HG03045 (cell line): ENCODE results near the gene ANKH.
"Not testable (repeated sequence)": the region's sequence is repeated elsewhere in the genome, so short reads cannot be mapped to it uniquely, and the experiment has no call there.

Source experiments
- ATAC-seq: cut with Tn5 transposase; IDR thresholded peaks from one replicate; pipeline ENCODE4 v1.9.1; 2021; ENCODE audit warnings: mild to moderate bottlenecking, moderate library complexity; ENCODE audit not compliant: unreplicated experiment

The ANKH gene

DNA sequence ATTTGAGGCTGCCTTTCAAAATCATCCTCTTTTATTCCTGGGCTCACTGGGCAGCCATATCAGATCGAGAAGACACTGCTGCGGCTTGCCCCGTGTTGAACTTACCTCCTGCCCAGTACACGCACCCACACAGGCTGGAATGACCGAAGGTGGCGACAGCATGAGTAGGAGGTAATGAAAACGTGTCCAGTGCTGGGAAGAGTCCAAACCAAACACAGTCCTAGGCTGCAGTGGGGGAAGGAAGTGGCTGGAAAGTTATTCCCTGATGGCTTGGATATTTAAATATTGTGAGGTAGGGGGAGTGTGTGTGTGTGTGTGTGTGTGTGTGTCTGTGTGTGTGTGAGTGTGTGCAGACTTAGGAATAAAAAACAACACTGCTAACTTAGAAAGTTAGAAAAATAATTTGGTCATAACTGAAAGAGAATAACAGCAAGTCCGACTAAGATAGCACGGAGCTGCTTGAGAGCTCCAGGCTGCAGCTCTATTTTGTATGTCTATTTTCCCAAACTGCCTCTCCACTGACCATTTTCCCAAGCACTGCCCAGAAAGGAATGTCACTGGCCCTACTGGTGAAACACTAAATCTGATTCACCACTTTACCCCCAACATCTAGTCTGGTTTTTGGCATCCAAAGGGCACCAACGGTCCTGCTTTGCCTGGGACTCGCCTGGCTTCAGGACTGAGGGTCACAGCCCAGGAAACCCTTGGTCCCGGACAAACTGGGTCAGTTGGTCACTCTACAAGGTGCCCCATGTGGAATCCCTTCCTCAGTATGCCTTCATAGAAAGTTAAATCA lies 41.2 kb downstream of the ANKH start:
- ATAC-seq: no peak

DNA sequence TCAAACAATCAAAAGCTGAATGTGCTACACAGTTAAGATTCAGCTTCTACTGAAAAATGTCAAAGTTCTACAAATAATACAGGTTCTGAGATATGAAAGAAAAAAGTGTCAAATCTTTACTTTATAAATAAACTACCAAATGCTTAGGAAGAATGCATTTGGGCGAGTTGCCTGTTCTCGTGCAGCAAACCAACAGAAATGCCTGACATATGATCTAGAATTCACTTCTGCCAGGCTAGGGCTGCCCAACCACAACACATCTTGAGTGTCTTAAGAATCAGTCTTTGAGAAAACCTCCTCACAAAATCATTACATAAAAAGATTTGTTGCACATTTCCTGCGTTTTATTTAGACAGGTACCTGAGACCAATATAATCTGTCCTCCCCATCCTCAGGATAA lies 42.2 kb downstream of the ANKH start:
- ATAC-seq: no peak

DNA sequence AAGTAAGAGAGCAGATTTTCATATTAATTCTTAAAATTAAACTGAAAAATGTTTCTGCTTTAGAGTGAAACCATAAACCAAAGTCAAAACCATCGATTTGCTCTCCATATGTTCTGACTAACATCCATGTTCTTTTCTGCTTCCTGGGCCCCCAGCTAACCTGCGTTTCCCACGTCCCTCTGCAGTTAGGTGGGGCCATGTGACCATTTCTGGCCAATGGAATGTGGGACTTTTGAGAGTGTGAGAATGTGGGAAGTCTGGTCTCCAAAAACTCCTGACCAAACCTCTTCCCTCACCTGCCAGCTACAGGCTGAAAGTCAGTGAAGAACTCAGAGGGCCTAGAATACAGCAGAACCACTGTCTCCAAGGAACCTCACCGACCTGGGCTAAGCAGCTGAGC lies 44.9 kb downstream of the ANKH start:
- no peak for ATAC-seq

DNA sequence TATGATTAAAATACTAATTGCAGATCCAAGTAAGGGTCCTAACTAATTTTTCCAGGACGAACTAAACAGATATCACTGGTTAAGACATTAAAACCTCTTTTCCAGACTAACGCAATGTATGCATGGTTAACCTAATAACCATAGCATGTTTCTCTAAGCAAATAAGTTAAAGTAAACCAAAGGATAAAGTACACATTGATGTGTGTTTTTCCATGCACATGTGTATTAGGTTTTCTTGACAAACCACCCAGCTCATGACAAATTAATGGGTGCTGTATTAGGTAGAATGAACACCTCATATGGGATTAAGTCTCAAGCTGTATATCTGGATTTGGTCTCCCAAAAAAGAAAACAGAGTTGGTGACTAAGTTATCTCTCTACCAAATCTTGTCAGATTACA lies 45.6 kb downstream of the ANKH start:
- ATAC-seq: no peak

DNA sequence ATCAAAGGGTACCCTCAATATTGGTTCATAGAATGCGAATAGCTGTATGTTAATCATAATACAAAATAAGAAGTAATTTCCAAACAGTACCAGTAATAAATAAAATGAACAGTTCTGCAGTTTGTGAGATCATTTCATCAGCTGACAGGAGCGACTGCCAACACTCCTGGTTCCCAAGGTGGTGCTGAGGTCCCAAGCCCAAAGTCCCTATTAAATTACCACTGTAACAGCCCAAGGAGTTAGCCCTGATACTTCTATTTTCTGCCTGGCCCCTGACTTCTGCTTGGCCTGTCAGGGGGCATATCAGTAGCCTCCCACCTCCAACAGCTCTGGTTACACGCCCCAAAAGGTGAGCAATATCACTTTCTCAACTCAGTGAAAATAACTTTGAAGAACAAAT lies 47.1 kb downstream of the ANKH start:
- no peak for ATAC-seq

DNA sequence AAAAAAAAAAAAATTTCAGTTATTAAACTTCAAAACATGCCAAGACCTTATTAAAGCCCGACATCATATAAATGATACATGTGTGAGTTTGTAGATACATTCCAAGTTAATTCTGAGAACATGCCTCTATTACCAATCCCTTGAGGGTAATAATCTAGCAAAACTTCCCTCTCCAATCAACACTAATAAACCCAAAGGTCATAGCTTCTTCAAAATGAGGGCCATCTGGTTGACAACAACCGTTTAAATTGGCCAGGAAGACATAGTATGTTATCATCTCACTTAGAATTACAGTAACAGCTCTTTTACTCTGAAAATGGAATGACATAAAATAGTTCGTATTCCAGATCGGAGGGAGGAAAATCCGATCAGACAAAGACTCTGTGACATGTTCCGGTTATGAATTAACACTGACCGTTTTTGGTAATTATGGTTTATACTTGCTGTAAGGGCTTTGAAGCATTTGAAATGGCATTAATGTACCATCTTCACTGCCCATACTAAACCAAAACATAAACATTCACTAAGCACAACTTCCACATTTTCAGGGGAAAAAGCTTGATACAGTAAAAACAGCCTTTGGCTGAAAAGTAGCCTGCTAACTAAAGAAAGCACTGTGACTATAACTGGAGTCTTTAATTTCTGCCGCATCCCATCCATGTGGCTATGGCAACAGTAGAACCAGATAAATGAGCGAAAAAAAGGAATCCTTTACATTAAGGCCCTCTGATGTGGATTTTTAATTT lies 50.3 kb downstream of the ANKH start:
- no peak for ATAC-seq

DNA sequence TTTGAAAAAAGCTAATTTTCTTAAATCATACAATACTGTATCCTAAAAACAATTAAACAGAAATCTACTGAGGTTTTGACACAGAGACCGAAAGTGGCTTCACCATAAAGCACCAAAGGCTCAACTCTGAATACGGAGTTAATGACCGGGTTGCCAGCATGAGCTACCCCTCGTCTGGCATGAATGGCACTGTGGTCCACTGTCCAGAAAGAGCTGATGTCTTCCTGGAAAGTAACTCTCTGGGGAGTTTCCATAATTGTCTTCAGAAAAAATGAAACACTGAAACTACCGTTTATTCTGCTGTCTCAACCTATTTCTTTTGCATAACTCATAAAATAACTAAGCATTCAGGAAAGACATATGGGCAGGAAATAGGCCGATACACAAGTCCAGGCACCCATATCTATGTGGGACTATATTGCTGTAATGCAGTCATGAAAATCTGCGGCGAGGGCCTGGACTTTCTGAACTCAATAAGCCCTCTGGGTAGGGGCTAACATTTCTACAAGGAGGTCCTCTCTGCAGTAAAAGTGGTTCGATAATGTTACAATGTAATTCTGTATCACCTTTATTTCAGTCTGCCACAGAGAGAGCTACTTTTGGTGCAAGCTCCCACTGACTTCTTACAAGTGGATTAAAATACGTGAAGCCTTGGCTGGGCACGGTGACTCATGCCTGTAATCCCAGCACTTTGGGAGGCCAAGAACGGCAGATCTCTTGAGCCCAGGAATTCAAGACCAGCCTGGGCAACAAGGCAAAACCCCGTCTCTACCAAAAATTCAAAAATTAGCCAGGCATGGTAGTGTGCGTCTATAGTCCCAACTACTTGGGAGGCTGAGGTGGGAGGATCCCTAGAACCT lies 52.4 kb downstream of the ANKH start:
- ATAC-seq: no peak

DNA sequence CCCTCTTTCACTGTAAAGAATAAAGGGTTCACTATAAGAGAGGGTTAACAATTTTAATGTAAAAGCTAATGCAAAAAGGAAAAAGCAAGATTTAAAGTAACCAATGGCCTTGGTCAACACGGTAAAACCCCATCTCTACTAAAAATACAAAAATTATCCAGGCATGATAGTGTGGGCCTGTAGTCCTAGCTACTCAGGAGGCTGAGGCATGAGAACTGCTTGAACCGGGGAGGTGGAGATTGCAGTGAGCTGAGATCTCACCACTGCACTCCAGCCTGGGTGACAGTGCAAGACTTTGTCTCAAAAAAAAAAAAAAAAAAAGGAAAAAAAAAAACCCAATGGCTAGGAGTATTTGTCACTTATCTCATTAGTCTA lies 53.8 kb downstream of the ANKH start:
- ATAC-seq: not testable (repeated sequence)

DNA sequence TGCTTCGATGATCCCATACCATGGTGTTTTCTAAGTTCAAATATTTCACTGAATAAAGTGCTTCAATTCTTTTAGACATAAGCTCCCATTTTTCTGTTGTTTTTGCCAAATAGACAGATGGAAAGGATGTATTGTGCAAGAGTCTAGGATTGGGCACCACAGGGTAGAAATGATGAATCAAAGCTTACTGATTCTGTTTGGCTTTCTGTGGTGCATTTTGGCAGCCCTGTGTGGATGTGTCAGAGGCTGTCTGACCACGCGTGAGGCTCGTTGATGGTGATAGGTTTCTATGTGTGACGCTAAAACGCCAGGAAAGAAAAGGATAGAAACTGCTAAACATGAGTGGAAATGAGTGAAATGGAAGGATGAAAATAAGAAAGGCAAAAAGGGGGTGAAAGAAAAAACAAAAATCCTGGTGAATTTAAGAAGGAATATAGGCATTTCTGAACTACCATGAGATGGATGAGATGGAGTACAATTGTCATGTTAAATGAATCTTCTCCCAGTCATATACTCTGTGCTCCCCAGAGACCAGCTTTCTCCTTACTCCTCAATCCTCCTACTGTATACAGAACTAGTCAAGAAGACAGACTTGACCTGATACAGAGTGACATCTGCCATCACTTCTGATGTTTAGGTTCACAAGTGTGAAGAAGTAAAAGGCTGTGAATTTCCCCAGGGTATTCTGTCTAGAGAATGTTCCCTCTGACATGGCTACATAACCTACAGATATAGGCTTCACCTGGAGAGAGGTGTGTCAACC lies 54.4 kb downstream of the ANKH start:
- no peak for ATAC-seq

DNA sequence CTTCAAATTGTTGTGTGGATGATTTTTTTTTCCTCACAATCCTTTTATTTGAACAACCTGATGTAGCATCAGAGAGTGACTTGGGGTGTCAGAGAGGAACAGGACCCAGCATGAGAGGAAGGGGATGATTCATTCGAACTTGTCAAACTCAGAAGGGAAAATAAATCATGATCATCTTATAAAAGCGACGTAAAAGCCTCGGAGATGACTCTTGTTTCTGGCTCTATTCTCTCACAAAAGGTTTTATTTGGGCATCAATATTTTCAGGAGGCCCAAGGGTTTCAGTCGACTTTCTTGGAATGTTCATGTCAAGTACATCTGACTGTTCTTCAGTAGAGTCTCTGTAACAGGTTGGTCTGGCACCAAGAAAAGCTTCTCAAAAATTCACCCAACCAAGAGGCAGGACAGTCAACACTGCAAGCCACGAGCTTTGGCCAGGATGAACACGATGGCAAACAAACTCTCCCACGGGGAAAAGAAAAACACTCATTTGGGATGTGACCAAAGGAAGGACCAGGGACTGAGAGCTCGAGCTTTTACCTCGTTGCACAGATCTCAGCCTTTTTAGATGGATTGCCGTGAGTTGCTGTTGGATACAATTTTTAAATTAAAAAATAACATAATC lies 55.1 kb downstream of the ANKH start:
- no peak for ATAC-seq

DNA sequence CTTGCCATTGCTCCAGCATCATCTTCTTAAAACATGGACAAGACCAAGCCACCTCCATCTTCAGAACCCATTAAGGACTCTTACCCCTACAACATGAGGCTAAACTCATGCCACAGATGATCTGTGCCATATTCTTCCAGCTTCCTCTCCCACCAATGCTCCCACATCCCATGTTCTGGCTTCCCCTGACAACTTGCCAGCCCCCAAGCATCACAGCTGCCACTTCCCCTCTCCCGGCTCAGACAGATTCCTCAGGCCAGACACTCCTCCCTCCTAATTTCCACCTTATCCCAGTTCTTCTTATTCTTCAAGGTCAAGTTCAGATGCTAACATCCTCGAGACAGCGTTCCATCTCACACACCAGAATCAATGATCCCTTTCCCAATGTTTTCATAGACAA lies 57.8 kb downstream of the ANKH start:
- ATAC-seq: no peak

DNA sequence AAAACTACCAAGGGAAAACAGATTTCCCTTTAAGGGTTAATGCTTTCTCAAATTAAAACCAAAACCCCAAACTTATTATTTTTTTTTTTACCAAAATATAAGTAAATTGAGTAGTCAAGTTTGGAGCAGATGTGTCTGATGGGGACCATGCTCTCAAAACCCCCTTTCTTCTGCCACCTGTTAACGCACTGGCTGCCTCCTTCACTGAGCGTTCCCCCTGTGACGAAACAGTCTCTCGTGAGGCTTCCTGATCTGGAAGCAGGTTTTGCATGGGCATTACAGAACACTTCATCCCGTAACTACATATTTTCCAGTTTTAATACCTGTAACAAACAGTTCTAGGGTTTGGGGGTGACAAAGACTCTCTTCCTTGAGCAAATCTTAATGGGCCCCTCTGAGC lies 59.4 kb downstream of the ANKH start:
- ATAC-seq: no peak

DNA sequence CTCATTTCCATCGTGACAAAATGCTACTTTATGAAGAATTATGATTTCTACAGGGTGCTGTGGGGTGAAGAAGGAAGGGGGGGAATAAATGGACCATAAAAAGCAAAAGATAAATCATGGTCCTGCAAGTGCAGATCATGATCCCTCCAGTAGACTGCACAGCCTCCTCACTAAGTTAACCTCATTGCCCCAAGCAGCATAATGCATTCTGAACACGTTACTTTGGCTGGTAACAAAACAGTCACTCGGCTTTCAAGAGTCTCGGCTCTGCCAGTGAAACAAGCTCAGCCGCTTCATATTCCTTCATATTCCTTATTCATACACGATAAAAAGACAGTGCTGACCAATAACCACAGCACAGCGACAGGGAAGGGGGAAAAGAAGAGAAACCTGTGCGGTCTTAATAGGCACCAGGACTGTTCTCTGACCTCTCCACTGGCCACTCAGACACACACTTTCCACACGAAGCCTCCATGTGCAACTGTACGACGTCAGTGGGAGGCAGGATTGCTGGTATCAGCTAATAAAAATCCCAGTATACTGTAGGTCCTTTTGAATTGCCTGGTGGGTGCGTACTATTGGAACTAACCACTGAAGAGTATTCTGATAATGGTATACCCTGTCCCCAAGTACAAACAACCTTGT lies 60.5 kb downstream of the ANKH start:
- no peak for ATAC-seq

DNA sequence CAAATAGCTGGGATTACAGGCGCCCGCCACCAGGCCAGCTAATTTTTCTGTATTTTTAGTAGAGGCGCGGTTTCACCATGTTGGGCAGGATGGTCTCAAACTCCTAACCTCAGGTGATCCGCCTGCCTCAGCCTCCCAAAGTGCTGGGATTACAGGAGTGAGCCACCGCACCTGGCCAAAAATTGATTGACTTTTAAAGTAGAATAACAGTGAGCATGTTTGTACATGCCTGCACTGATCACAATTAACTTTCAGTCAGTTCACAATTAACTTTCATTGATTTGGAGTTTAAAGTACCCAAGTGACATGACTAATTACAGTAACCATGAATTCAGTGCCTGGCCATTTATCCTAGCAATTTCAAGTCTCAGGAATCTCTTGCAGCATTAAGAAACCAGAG lies 61.3 kb downstream of the ANKH start:
- no peak for ATAC-seq

DNA sequence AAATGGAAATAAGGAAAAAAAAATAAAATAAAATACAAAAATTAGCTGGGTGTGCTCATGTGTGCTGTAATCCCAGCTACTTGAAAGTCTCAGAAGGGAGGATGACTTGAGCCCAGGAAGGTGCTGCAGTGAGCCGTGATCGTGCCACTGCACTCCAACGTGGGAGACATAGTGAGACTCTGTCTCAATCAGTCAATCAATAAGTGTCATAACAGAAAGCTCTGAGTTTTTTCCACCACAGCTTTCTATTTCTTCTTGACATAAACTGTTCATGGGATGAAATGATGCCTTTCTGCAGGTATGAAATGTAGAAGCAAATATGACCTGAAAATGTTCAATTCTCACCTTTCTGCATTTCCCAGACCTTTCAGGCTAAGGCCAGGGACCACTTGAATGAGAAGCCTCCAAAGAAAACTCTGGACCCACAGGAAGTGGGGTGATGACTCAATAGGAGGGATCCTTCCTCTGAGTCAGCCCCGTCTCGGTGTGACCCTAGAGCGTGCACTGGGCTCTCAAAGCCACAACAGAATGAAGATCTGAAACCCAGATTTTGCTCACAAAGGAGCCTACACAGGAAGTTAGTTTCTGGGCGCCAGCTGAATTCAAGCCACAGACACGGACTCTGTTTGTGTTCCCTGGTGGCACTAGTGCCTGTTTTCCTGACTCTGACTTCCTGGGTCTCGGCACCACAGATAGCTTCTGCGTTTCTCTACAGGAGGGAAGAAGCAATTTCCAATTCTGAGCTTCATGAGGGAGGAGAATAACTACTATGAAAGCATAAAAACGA lies 62.0 kb downstream of the ANKH start:
- ATAC-seq: peak; percentile 98

DNA sequence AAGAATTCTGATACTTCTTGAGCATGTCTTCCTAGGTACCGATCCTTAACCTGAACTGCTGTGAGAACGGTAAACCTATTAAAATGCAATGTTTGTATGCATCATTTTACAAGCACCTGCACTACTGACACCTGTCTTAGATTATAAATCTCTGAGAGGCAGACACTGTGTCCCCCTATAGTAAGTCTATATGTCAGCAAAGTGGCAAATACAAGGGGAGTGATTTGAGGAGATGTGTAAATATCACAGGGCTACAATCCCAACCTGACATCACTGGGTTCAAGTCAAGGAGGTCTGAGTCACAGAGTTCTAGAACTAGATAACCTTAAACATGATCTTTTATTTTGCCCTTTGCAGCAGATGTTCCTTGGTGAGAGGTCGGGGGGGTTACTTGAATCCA lies 64.1 kb downstream of the ANKH start:
- ATAC-seq: no peak

DNA sequence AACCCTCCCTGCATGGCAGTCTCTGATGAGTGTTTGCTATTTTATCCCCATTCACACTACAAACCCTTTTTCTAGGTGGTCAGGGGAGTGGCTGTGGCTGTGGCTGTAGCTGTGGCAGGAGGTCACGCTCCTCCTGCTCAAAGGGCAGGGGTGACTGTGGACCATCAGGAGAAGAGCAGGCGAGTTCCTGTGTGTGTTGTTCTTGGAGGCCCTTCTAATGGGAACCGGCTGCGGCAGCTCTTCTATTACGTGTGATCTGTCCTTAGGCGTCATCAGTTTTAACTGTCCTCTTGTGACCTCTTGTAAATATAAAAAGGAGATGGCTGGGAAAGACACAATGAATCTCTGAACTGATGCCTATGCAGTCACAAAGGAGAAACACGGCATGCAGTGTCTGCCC lies 65.1 kb downstream of the ANKH start:
- ATAC-seq: no peak

DNA sequence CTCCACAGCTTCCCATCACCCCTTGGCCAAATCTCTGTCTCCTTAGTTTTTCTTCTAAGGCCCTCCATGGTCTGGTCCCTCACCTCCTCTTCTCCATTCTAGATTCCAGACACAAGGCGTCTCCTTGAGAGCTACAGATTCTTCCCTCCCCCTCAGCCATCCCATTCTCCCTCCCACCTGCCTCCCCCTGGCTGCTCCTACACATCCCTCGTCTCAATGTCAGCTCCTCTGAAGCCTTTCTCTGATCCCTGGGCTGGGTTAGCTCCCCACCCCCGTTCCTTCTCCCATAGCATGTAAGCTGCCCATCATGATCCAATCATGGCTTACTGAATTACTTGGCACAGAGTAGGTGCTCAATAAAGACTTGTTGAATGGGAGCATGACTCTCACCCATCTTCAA lies 69.0 kb downstream of the ANKH start:
- ATAC-seq: no peak

DNA sequence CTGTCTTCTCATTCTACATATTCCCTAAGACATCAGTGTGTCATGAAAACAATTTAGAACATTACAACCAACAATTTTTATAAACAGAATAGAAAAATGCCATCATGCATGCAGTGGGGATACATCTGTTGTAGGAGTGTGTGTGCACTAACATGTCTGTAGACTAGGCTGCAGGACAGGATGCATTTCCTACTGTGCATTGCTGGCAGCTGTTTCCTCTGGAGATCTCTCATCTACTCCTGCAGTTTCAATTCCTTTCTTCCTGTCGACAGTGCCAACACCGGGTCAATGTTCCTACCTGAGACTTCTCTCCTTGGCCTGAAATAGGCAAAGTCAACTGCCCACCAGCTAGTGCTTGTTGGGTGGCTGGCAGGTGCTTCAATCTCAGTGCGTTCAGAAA lies 69.8 kb downstream of the ANKH start:
- no peak for ATAC-seq
